EH (cell line): Measurements from ENCODE around the gene PANK3.
"Not testable (repeated sequence)": the region's sequence is repeated elsewhere in the genome, so short reads cannot be mapped to it uniquely, and the experiment has no call there.

Experiments used
- DNase-seq: peaks from one replicate; pipeline ENCODE4 v3.0.0-alpha.2; 2015; ENCODE audit warnings: low read depth

Gene PANK3

GRCh38 chr5:168592014-168592368 is 12.8 kb upstream of the PANK3 start:
- peak; percentile 30 for DNase-seq

DNA sequence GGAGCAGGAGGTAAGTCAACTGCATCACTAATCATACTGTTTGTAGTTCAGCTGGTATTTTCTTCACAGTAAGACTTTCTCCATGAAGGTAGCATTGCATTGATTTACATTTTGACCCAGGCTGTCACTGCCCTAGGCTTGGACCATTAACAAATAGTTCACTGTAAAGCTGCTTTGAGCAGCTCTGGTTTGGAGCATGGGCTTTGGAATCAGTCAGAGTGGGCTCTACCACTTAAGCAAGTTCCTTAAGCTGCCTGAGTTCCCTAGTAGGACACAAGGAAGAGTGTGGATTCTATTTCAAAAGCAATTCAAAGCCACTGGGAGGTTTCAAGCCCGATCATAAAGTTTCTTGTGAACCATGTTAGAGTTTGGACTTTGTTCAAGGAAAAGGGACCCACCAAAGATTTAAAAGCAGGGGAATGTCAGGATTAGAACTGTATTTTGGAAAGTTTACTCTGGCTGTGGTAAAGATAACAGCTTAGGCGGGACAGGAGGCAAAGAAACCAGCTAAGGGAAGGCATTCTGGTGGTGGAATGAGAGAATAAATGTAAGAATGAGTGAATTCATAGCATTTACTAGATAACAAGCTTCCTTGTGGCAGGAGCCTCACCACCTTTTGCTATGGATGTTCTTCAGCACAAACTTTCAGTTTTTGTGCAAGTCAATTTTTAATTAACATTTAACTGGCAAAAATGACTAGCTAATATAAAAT is 12.3 kb upstream of the PANK3 start:
- no peak for DNase-seq

GRCh38 chr5:168590666-168591065 is 11.5 kb upstream of the PANK3 start:
- no peak for DNase-seq

DNA sequence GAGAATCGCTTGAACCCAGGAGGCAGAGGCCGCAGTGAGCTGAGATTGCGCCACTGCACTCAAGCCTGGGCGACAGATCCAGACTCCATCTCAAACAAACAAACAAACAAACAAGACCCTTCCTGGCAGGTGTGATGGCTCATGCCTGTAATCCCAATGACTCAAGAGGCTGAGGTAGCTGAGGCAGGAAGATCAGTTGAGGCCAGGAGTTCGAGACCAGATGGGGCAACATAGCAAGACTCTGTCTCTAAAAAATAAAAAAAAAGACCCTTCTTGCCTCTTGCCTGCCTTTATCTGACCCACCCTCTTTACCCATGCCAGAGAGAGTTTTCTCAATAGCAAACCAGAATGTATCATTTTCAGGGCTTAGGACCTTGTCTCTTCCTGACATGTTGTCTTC is 8.8 kb upstream of the PANK3 start:
- no peak for DNase-seq

GRCh38 chr5:168585119-168585856 is 6.1 kb upstream of the PANK3 start:
- no peak for DNase-seq

- no peak for DNase-seq
These were observed 4.7 kb upstream of the PANK3 start for GRCh38 chr5:168583742-168584482.

- not testable (repeated sequence) for DNase-seq
These were observed 1.8 kb upstream of the PANK3 start for GRCh38 chr5:168580814-168581469.

- no peak for DNase-seq
These were observed 1.0 kb upstream of the PANK3 start for GRCh38 chr5:168580227-168580508.

- peak; percentile 100 for DNase-seq
These were observed 489 bp upstream of the PANK3 start for GRCh38 chr5:168579488-168580226.

DNA sequence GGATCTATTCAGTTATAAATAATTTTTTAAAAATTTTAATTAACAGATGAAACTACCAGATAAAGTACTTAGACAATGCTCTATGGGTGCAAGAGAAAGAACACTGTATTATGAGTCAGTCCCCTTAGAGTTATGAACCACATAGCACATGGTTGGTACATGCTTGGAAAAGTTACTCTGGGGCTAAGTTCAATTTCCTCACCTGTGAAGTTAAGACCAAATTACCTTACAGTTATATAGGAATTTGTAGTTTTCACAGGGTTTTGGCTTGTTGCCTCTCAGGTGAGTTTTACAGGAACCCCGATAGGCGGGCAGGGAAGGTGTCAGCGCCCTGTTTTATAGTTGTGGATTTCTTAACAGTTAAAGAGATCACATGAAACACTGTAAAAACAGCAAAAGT is 1.2 kb downstream of the PANK3 start:
- peak; percentile 28 for DNase-seq

DNA sequence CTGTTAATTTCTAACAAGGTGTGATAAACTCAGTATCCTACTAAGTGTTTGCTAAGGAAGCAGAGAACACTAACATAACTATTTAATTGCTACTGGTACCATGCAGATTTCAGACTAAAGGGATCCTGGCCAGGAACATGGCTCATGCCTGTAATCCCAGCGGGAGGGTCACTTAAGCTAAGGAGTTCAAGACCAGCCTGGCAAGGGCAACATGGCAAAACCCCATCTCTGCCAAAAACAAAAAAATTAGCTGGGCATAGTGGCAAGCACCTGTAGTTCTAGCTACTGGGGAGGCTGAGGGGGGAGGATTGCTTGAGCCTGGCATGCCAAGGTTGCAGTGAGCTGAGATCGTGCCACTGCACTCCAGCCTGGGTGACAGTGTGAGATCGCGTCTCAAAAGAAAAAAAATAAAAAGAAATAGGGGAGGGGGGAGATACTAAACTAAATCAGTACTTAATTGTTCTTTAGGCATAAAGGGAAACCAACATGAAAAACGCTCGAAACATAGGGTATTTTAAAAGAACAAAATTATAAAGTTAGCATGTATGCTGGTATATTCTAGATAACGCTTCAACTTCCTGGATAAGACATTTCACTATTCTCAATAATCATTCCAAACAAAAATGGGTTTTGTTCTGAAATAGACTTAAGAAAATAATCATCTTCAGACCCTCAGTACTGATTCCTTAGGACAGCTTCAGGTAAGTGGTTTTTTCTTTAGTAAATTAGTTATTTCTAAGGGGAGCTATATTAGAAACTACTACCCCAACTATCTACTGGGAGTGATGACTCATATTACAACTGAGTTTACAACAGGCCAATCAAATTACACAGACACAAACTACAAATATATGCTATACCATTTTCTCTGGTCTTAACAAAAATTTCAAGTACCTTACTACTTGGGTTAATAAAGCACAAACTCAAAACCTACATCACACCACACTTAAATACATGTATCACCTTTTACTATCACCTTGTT is 3.5 kb downstream of the PANK3 start:
- no peak for DNase-seq

GRCh38 chr5:168574156-168574555 is 5.0 kb downstream of the PANK3 start:
- DNase-seq = not testable (repeated sequence)

GRCh38 chr5:168573663-168574062 is 5.5 kb downstream of the PANK3 start:
- not testable (repeated sequence) for DNase-seq

GRCh38 chr5:168570490-168571328 is 8.5 kb downstream of the PANK3 start:
- no peak for DNase-seq

GRCh38 chr5:168568738-168569137 is 10.4 kb downstream of the PANK3 start:
- no peak for DNase-seq

- no peak for DNase-seq
These were observed 15.2 kb downstream of the PANK3 start for GRCh38 chr5:168563959-168564358.

GRCh38 chr5:168562279-168562678 is 16.9 kb downstream of the PANK3 start:
- no peak for DNase-seq

- no peak for DNase-seq
These were observed 21.8 kb downstream of the PANK3 start for GRCh38 chr5:168557389-168557788.

- no peak for DNase-seq
These were observed 25.6 kb downstream of the PANK3 start for GRCh38 chr5:168553377-168554130.
